Kidney epithelial cell (primary cell): Measurements from ENCODE around the gene CFH. TPM values are rescaled to one million over a fixed set of nuclear protein-coding genes. Genes with fewer than 3 reads are reported as not detected.

ENCODE experiments used
- DNase-seq: peaks from one replicate; pipeline ENCODE4 v3.0.0-alpha.2; 2010; ENCODE audit warnings: low read depth
- H3K27me3 ChIP-seq: 2 replicates; pipeline ENCODE4 v1.6.0; 2011; ENCODE audit warnings: low read length; ENCODE audit not compliant: control insufficient read depth, insufficient read depth
- H3K36me3 ChIP-seq: 2 replicates; pipeline ENCODE4 v1.5.1; 2011; ENCODE audit warnings: low read length; ENCODE audit not compliant: control insufficient read depth, insufficient read depth
- H3K4me3 ChIP-seq: 2 replicates; pipeline ENCODE4 v1.5.1; 2011; ENCODE audit warnings: low read depth, mild to moderate bottlenecking, control low read depth, low read length
- total RNA-seq: library from RNA; depleted of rRNA; stranded (reverse); fragments of >200 nt; gene quantifications from 2 replicates; pipeline ENCODE4 v1.2.3, GENCODE V29; 2015
- TF ChIP-seq, protein P1 (sequence below): IDR thresholded peaks from 2 replicates; pipeline ENCODE4 v1.5.1; 2011; ENCODE audit warnings: mild to moderate bottlenecking, moderate library complexity, low read length, control low read depth, inconsistent platforms; ENCODE audit not compliant: insufficient read depth, poor library complexity, severe bottlenecking

The CFH gene
- total RNA-seq, 1 donor from 2014 or later: 0.58 TPM

DNA sequence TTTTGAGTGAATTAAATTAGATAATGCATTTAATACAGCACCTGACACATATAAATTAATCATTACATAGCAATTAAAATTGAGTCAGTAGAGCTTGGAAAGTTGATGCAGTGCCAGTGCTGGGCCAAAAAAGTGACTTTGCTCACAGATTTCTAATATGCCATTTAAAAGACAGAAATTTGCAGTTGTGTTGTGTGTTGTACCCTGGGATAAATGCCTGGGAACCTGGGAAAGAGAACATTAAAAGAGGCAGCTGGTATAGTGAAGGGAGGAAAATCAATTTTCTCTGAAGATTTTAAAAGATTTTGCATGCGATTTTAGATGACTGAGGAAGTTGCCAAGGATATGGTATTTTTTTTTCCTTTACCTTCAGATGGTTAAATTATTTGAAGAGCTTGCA, 10.9 kb upstream of the CFH start:
- TF ChIP-seq, protein P1, sequence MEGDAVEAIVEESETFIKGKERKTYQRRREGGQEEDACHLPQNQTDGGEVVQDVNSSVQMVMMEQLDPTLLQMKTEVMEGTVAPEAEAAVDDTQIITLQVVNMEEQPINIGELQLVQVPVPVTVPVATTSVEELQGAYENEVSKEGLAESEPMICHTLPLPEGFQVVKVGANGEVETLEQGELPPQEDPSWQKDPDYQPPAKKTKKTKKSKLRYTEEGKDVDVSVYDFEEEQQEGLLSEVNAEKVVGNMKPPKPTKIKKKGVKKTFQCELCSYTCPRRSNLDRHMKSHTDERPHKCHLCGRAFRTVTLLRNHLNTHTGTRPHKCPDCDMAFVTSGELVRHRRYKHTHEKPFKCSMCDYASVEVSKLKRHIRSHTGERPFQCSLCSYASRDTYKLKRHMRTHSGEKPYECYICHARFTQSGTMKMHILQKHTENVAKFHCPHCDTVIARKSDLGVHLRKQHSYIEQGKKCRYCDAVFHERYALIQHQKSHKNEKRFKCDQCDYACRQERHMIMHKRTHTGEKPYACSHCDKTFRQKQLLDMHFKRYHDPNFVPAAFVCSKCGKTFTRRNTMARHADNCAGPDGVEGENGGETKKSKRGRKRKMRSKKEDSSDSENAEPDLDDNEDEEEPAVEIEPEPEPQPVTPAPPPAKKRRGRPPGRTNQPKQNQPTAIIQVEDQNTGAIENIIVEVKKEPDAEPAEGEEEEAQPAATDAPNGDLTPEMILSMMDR: no peak
- Histone ChIP-seq H3K4me3 (no peak overlapping the region), H3K27me3 (no peaks in the 10 kb centered on the region), H3K36me3 (no peaks in the 10 kb centered on the region)
- DNase-seq: no peak

DNA sequence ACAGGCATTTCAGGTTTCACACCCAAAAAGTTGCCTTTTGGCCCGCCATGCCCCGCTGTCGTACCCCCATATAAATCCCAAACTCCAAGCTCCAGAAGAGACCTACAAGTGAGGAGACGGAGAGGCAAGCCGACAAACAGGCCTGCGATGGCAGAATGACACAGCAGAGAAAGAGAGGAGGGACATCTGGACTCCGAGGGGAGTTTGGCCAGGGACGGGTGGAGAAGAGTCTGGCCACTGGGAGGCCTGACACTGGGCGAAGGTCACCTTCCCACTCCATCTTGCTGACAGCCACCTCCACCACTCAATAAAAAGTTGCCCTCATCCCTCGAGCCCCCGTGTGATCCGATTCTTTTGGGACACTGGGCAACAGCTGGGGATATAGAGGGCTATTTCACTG, 1.9 kb upstream of the CFH start:
- Histone ChIP-seq H3K27me3 (no peaks in the 10 kb centered on the region), H3K4me3 (no peak overlapping the region), H3K36me3 (no peaks in the 10 kb centered on the region)
- TF ChIP-seq, protein P1: no peak
- no peak for DNase-seq

DNA sequence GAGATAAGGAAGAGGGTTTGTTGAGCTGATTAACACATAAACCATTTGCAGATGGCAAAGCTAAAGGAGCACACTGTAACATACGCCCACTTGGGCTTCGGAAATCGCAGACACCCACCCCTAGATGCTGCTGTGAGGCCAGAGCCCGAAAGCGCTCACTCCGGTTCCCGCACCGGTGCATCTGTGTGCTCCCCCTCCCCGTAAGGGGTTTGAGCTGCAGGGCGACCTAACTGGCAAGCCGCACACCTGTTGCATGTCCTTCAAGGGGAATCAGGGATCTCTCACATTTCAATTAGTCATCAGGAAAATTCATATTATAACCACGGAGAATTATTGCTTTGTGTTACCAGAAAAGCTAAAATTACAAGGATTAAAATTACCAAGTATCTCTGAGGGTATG, 1.4 kb upstream of the CFH start:
- TF ChIP-seq, protein P1: no peak
- H3K36me3 ChIP-seq: no peaks in the 10 kb centered on the region
- no peak overlapping the region for H3K4me3 ChIP-seq
- DNase-seq: no peak
- no peaks in the 10 kb centered on the region for H3K27me3 ChIP-seq

DNA sequence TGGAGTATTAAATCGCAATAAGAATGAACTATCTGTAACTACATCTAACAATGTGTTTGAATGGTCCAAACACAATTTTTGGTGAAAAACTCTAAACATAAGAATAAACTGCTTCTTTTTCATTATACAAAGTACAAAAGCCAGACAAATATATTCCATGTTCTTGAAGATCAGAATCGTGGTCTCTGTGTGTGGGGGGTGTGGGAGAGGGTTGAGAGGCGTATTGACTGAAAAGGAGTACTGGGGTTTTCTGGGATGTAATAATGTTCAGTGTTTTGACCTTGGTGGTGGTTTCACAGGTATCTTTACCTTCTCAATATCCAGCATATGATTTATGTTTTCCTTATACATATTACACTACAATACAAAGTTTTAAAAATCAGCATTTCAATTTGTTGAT, 764 bp upstream of the CFH start:
- TF ChIP-seq, protein P1: no peak
- no peak for DNase-seq

DNA sequence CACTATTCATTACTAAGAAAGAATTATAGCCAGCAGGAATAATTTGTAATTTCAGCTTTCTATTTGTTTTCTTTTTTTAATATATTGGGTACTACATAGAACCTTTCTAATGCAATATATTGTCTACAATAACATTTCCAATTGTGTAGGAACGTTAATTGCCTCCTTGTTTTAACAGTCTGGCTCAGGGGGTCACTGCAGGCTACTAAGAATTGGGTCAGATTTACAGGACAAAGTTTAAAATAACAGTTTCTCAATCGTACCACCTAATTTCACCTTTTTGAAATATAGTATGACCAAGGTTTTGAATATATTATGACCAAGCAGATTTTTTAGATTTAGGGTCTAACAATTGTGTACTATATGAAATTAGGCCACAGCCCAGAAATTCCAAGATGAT, 2.4 kb downstream of the CFH start:
- no peak for DNase-seq
- Histone ChIP-seq H3K4me3 (no peak overlapping the region), H3K27me3 (no peaks in the 10 kb centered on the region), H3K36me3 (no peaks in the 10 kb centered on the region)
- TF ChIP-seq, protein P1: no peak

More for the DNA sequence above, 764 bp upstream of the CFH start:
- Histone ChIP-seq H3K36me3 (no peaks in the 10 kb centered on the region), H3K4me3 (no peak overlapping the region), H3K27me3 (no peaks in the 10 kb centered on the region)

DNA sequence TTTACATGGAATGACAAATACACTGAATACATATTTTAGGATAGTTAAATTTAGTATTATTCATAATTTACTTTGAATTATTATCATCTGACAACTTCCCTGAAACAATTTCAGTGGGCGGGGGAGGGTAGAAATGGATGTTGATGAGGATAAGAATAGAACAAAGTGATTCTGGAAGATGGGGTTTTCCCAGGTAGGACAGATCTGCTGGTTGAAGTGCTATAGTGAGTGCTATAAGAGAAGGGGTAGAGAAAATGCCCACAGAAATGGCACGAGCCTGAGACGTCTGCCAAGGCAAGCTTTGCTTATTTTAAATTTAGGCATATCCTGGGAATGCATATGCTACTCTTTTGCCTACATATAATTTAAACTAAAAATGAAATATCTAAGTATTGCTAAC, 3.2 kb downstream of the CFH start:
- TF ChIP-seq, protein P1: no peak
- Histone ChIP-seq H3K4me3 (no peak overlapping the region), H3K36me3 (no peaks in the 10 kb centered on the region), H3K27me3 (no peaks in the 10 kb centered on the region)
- DNase-seq: no peak
